ENCODE data around the gene CHRNE. TPM values are rescaled to one million over a fixed set of nuclear protein-coding genes. Genes with fewer than 3 reads are reported as not detected.

The CHRNE gene
- 0.11 and 0.62 TPM in 2 replicates for total RNA-seq

GRCh38 chr17:4903051-4903818 lies at the start of gene CHRNE:
Gene CHRNE, minus strand, starts transcription at chr17:4903098. Its CDS starts 35 bp downstream, at chr17:4903063.

GRCh38 chr17:4950746-4951204 lies 47.9 kb upstream of the CHRNE start, which contains the start of gene ENO3:
Gene ENO3, plus strand, starts transcription at chr17:4951119. Its CDS starts 711 bp downstream, at chr17:4951830.

GRCh38 chr17:4948166-4948930 lies 45.5 kb upstream of the CHRNE start, which contains the start of gene PFN1:
Gene PFN1, minus strand, starts transcription at chr17:4948530. Its CDS starts 136 bp downstream, at chr17:4948394.

GRCh38 chr17:4939796-4940554 lies 37.1 kb upstream of the CHRNE start, which contains the start of the genes RNF167 and SLC25A11:
Gene RNF167, plus strand, starts transcription at chr17:4940268. Its CDS starts 642 bp downstream, at chr17:4940910.
Gene SLC25A11, minus strand, starts transcription at chr17:4940046. Its CDS starts 136 bp downstream, at chr17:4939910.

GRCh38 chr17:4931963-4932362 lies 29.1 kb upstream of the CHRNE start, which contains the start of gene GP1BA:
Gene GP1BA, plus strand, starts transcription at chr17:4932277. Its CDS starts 328 bp downstream, at chr17:4932605.

GRCh38 chr17:4899341-4900230 lies 3.3 kb downstream of the CHRNE start, which contains the start of gene C17orf107:
Gene C17orf107, plus strand, starts transcription at chr17:4899536. Its CDS starts 227 bp downstream, at chr17:4899763.

Other genes with a start within 250 kb of the CHRNE start
- gene PELP1, start 199.0 kb downstream of the CHRNE start, total RNA-seq, result 30.9 and 33.4 TPM in 2 replicates
- 3.5 and 5.2 TPM in 2 replicates for gene ARRB2, start 192.5 kb downstream of the CHRNE start, total RNA-seq
- gene MED11, start 171.7 kb downstream of the CHRNE start, total RNA-seq, result 10.4 and 14.5 TPM in 2 replicates
- gene ZMYND15, start 163.3 kb downstream of the CHRNE start, total RNA-seq, result not detected in 2 replicates
- gene CXCL16, start 163.2 kb downstream of the CHRNE start, total RNA-seq, result 0.33 and 1.6 TPM in 2 replicates
- not detected in 2 replicates for gene TM4SF5, start 131.2 kb downstream of the CHRNE start, total RNA-seq
- gene VMO1, start 116.7 kb downstream of the CHRNE start, total RNA-seq, result 0.11 and 0.12 TPM in 2 replicates
- gene GLTPD2, start 114.1 kb downstream of the CHRNE start, total RNA-seq, result not detected in 2 replicates
- gene PSMB6, start 106.9 kb downstream of the CHRNE start, total RNA-seq, result 166 and 190 TPM in 2 replicates
- gene PLD2, start 95.9 kb downstream of the CHRNE start, total RNA-seq, result 10.5 and 16.7 TPM in 2 replicates
- gene MINK1, start 69.8 kb downstream of the CHRNE start, total RNA-seq, result 20.0 and 29.7 TPM in 2 replicates
- gene C17orf107, start 3.6 kb downstream of the CHRNE start, total RNA-seq, result 1.5 and 8.2 TPM in 2 replicates
- gene GP1BA, start 29.2 kb upstream of the CHRNE start, total RNA-seq, result not detected in 2 replicates
- gene SLC25A11, start 36.9 kb upstream of the CHRNE start, total RNA-seq, result 59.5 and 69.3 TPM in 2 replicates
- 13.5 and 14.2 TPM in 2 replicates for gene RNF167, start 37.2 kb upstream of the CHRNE start, total RNA-seq
- 343 and 788 TPM in 2 replicates for gene PFN1, start 45.4 kb upstream of the CHRNE start, total RNA-seq
- 1.6 and 1.8 TPM in 2 replicates for gene ENO3, start 48.0 kb upstream of the CHRNE start, total RNA-seq
- 53.1 and 59.1 TPM in 2 replicates for gene SPAG7, start 64.7 kb upstream of the CHRNE start, total RNA-seq
- gene CAMTA2, start 84.6 kb upstream of the CHRNE start, total RNA-seq, result 4.6 and 8.6 TPM in 2 replicates
- 0.11 and 0.37 TPM in 2 replicates for gene INCA1, start 94.4 kb upstream of the CHRNE start, total RNA-seq
- 49.6 and 70.5 TPM in 2 replicates for gene KIF1C, start 94.9 kb upstream of the CHRNE start, total RNA-seq
- under 0.01 and 0.37 TPM in 2 replicates for gene SLC52A1, start 132.3 kb upstream of the CHRNE start, total RNA-seq
- gene ZFP3, start 175.4 kb upstream of the CHRNE start, total RNA-seq, result 1.7 and 2.9 TPM in 2 replicates
- 7.0 and 7.3 TPM in 2 replicates for gene ZNF232, start 208.8 kb upstream of the CHRNE start, total RNA-seq
- gene USP6, start 212.9 kb upstream of the CHRNE start, total RNA-seq, result under 0.01 TPM in 2 replicates

Measured in uterine smooth muscle cell (primary cell).